ENCODE measurements around the gene NT5C2. TPM values are rescaled to one million over a fixed set of nuclear protein-coding genes. Genes with fewer than 3 reads are reported as not detected.
"Not testable (repeated sequence)": the region's sequence is repeated elsewhere in the genome, so short reads cannot be mapped to it uniquely, and the experiment has no call there.

The NT5C2 gene
- polyA plus RNA-seq, 5 donors, result 95.8 to 184 (median 164) TPM

GRCh38 chr10:103204353-103205255 lies 11.5 kb upstream of the NT5C2 start:
- DNase-seq, result no peak

GRCh38 chr10:103203466-103203865 lies 10.4 kb upstream of the NT5C2 start:
- no peak for DNase-seq

- no peak for DNase-seq
Observed at GRCh38 chr10:103202319-103202718, 9.2 kb upstream of the NT5C2 start.

DNA sequence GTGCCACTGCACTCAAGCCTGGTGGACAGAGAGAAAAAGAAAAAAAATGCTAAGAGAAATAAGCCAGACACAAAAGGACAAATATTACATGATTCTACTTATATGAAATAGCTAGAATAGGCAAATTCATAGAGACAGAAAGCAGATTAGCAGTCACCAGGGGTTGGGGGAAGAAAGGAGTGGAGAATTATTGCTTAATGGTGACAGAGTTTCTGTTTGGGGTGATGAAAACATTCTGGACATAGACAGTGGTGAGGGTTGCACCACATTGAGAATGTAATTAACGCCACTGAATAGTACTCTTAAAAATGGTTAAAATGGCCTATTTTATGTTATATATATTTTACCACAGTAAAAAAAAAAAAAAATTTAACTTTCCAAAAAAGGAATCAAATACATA lies 6.4 kb upstream of the NT5C2 start:
- DNase-seq, result no peak

- no peak for DNase-seq
Observed at GRCh38 chr10:103198648-103199047, 5.6 kb upstream of the NT5C2 start.

DNA sequence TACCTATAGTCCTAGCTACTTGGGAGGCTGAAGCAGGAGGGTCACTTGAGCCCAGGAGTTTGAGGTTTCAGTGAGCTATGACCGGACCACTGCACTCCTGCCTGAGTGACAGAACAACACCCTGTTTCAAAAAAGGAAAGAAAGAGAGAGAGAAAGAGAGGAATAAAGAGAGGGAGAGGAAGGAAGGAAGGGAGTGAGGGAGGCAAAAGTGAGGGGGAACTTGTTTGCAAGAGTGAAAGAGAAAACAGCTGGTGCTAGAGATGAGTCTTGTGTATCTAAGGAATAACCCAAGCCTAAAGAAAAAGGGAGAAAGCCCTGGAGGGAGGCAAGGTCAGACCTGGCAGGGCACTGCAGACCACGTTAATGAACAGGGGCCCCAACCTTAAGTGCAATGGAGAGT lies 4.8 kb upstream of the NT5C2 start:
- DNase-seq, result no peak

DNA sequence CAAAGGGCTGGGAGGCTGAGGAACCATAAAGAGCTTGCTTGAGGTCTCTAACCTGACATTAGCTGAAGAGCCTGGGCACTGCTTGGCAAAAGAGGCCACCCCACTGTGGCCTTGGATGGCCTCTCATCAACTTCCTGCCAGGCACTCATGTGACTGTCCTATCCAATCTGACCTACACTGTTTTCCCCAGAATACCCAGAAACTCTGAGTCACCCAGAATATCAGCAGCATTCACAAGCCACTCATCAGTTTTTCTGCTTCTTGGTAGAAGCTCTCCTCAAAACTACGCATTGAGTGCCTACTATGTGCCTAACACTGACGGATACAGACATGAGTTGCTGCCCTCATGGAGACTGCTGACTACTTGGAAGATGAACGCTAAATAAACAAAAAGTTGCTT lies 4.1 kb upstream of the NT5C2 start:
- DNase-seq, result no peak

DNA sequence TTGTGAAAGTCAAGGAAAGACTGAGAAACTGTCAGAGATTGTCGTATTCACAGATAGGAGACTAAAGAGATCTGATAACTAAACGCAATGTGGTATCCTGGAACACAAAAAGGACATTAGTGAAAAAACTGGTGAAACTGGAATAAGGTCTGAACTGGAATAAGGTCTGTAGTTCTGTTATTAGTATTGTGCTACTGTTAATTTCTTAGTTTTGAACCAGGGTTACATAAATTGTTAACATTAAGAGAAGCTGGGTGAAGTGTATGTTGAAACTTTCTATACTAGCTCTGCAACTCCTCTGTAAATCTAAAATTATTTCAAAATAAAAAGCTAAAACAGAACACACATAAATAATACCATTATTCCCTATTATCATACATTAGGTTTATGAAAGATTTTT lies 3.4 kb upstream of the NT5C2 start:
- no peak for DNase-seq

DNA sequence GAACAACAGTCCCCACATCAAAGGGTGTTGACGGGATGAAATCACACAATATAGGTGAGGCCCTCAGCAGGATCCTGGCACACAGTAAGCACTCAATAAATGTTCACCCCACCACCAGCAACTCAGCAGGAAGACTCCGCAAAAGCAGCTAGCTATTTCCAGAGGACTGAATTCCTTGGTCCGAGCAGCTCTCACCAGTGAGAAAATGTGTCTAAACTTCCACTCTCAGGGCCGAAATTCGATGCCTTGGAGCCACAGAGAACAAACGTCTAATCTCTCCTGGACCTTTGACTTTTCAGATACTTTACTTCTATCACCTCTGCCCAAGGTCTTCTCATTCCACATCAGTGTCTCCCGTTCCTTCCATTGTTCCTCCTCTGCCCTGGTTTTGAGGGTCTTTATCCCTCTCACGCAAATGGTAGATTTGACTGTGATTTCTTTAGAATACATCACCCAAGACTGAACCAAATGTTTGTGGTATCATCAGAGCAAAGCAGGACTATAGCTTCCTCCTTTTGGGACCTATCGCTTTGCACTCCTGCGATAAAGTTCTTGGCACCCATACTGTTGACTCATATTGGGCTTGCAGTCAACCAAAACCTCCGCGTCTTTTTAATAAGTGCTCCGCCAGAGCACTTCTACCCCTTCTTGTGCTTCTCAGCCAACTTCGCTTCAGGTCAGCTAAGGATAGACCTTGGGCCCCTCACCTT lies 903 bp upstream of the NT5C2 start:
- DNase-seq, result no peak

DNA sequence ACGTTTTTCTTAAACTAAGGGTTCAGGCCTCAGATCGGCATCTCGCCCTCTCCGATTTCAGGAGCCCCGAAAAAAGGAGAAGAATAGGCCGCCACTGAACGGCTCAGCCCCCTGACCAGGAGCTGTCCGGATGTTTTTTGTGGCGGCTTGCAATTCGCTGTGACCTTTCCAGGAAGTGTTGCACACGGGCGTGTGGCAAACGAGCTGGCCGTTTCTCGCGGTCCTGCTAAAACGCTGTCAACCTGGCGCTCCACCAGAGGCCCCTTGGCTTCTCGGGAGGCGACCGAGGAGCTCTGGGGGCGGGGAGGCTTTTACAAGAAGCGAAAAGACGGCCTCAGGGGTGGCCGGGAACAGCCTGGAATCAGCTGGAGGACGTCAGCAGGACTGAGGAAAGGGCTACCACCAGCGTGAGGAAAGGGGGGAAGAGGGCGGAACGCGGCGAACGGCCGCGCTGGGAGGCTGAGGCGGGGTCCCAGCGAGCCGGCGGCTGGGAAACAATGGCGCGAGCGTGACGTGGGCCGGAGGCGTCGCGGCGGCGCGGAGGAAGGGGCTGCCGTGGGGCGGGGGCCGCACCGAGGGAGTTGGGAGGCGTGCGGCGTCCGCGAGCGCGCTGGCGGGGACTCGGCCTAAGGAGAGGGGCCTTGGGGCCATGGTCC lies 493 bp downstream of the NT5C2 start:
- peak; percentile 83 for DNase-seq

GRCh38 chr10:103192089-103192450 lies 1.0 kb downstream of the NT5C2 start:
- DNase-seq, result no peak

DNA sequence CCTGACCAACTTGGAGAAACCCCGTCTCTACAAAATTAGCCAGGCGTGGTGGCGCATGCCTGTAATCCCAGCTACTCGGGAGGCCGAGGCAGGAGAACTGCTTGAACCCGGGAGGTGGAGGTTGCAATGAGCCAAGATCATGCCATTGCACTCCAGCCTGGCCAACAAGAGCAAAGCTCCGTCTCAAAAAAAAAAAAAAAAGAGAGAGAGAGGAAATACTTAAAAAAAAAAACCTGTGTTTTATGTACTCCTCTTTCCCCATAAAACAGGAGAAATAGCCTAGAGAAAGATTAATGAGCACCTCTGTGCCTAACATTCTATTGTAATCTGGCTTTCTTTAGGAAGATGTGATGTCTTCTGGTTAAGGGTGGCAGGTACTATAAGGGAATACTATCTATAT lies 1.9 kb downstream of the NT5C2 start:
- not testable (repeated sequence) for DNase-seq

- DNase-seq, result no peak
Observed at GRCh38 chr10:103188853-103189252, 4.2 kb downstream of the NT5C2 start.

DNA sequence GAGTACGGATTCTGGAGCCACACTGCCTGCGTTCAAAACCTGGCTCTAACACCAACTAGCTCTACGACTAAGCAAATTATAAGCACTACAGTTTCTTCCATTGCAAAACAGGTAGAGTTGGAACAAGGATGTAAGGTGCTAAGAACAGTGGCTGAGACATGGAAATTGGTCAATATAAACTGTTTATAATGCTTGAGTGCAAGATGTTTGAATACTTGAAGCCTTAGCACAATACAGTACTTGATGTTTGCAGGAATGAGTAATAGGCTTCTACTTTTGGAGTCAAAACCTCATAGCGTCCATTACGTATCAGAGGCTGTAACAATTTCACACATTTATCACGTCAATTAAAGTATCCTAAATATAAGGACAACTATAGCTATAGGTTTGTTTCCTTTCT lies 6.9 kb downstream of the NT5C2 start:
- DNase-seq, result no peak

DNA sequence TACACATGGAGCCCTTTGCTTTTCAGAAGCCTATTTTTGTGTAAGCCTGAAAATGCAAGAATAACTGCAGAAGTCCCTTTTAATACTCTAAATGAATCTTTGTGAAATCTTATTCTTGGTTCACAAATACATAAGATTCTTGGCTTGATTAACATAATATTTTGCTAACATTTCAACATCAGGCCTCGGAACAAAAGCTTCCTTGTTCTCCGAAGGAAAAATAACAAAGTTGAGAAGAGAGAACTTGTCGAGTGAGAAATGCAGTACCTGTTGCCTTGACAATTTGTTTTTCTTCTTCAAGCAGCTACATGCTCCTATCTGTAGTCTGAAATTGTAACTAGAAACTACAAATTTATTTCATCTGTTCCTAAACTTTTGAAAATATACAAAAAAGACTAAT lies 8.5 kb downstream of the NT5C2 start:
- no peak for DNase-seq

- not testable (repeated sequence) for DNase-seq
Observed at GRCh38 chr10:103183991-103184451, 9.1 kb downstream of the NT5C2 start.

- no peak for DNase-seq
Observed at GRCh38 chr10:103181244-103181643, 11.8 kb downstream of the NT5C2 start.

- DNase-seq, result no peak
Observed at GRCh38 chr10:103180491-103180890, 12.6 kb downstream of the NT5C2 start.

DNA sequence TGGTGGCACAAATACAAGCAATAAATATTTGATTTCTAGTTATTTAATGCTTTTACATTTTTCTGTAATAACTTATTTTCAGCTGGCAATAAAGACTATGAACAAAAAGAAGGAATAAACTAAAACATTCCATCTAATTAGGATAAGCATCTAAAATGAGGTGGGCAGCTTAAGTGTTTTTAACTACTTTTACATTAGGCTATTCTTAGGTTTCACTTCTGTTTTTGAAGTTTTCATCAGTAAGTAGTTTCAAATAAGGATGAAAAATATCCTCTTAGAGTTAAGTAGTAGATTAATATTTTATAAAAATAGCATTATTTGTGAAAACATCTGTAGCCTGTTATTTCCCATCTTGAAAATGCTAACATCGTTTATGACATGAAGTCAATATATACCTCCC lies 15.9 kb downstream of the NT5C2 start:
- no peak for DNase-seq

GRCh38 chr10:103175580-103176285 lies 17.3 kb downstream of the NT5C2 start:
- DNase-seq, result no peak

DNA sequence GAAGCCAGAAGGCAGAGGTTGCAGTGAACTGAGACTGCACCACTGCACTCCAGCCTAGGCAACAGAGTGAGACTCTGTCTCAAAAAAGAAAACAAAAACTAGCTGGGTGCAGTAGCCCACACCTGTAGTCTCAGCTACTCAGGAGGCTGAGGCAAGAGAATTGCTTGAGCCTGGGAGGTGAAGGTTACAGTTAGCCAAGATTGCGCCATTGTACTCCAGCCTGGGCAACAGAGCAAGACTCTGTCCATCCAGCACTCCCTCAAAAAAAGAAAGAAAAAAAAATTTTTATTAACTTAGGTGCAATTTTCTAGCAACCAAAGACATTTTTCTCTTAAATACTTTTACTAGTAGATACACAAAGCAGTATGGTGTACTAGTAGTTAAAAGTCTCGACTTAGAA lies 18.7 kb downstream of the NT5C2 start:
- not testable (repeated sequence) for DNase-seq

DNA sequence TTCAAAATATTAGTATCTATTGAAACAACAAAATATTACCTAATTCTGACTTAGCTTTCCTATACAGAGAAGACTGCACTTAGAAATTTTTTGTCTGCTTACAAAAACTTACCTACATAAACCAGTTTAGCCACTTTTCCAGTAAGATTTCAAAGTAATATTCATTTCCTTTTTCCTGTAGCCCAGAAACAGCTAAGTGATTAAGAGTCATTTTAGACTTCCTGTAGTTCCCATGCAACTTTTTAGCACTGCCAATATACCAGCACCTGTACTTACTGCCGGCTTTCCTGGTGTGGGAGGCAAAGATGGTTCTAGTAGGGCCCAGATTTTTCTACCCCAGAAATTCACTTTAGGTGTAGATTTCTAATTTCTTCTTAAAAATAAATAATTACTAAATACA lies 21.8 kb downstream of the NT5C2 start:
- DNase-seq, result no peak

All from right lung (tissue), 5 donors.